Keratinocyte (primary cell): Measurements from ENCODE around the gene REXO1. TPM values are rescaled to one million over a fixed set of nuclear protein-coding genes. Genes with fewer than 3 reads are reported as not detected.

ENCODE experiments used
- DNase-seq: peaks from one replicate; pipeline ENCODE4 v3.0.0-alpha.2; 2011; ENCODE audit warnings: low read depth, missing footprints, low spot score
- FAIRE-seq: peaks from 2 replicates; lab custom pipeline; 2011; peaks lifted over from hg19 to GRCh38; lab: Jason Lieb, UNC
- H2AFZ ChIP-seq: 2 replicates; pipeline ENCODE4 v1.6.0; 2012; ENCODE audit warnings: low read length, control low read depth, inconsistent platforms; ENCODE audit not compliant: control insufficient read depth
- H3K27ac ChIP-seq: 2 replicates; pipeline ENCODE4 v1.5.1; 2011; ENCODE audit warnings: low read length; ENCODE audit not compliant: control insufficient read depth, insufficient read depth
- H3K27me3 ChIP-seq: 3 replicates; pipeline ENCODE4 v1.6.0; 2011; ENCODE audit warnings: low read length; ENCODE audit not compliant: control insufficient read depth, insufficient read depth; ENCODE audit errors: extremely low read depth
- H3K36me3 ChIP-seq, 2 experiments: 2 replicates in 1 of 2; 3 replicates in 1 of 2; pipeline ENCODE4 v1.5.1; 2011; ENCODE audit warnings: low read length in 2 of 2, mild to moderate bottlenecking in 1 of 2; ENCODE audit not compliant: control insufficient read depth in 2 of 2, insufficient read depth in 2 of 2; ENCODE audit errors: extremely low read depth in 1 of 2
- H3K4me1 ChIP-seq: 3 replicates; pipeline ENCODE4 v1.5.1; 2011; ENCODE audit warnings: low read length; ENCODE audit not compliant: control insufficient read depth, insufficient read depth; ENCODE audit errors: extremely low read depth
- H3K4me2 ChIP-seq: 3 replicates; pipeline ENCODE4 v1.6.0; 2011; ENCODE audit warnings: low read depth, low read length; ENCODE audit not compliant: control insufficient read depth, insufficient read depth; ENCODE audit errors: extremely low read depth
- H3K4me3 ChIP-seq, 3 experiments: fragments of 200-600 bp in 1 of 3; sonication (generic) in 1 of 3; 2 replicates in 2 of 3; 3 replicates in 1 of 3; pipeline ENCODE4 v1.5.1; 2011 to 2016; ENCODE audit warnings: low read length in 3 of 3, mild to moderate bottlenecking in 3 of 3, control low read depth in 2 of 3, inconsistent platforms in 1 of 3, low read depth in 1 of 3, mixed read lengths in 1 of 3, mixed run types in 1 of 3, moderate library complexity in 1 of 3; ENCODE audit not compliant: control insufficient read depth in 2 of 3, insufficient read depth in 2 of 3; ENCODE audit errors: extremely low read depth in 1 of 3
- H3K79me2 ChIP-seq: 2 replicates; pipeline ENCODE4 v1.6.0; 2012; ENCODE audit warnings: low read length; ENCODE audit not compliant: control insufficient read depth, insufficient read depth
- H3K9ac ChIP-seq: 3 replicates; pipeline ENCODE4 v1.6.0; 2011; ENCODE audit warnings: low read length; ENCODE audit not compliant: control insufficient read depth, insufficient read depth; ENCODE audit errors: extremely low read depth
- H3K9me1 ChIP-seq: 3 replicates; pipeline ENCODE4 v1.6.0; 2011; ENCODE audit warnings: low read length; ENCODE audit not compliant: control insufficient read depth, insufficient read depth; ENCODE audit errors: extremely low read depth
- H3K9me3 ChIP-seq: 2 replicates; pipeline ENCODE4 v1.5.1; 2012; ENCODE audit warnings: low read depth, low read length; ENCODE audit not compliant: control insufficient read depth
- H4K20me1 ChIP-seq: 3 replicates; pipeline ENCODE4 v1.6.0; 2011; ENCODE audit warnings: low read length; ENCODE audit not compliant: control insufficient read depth, insufficient read depth; ENCODE audit errors: extremely low read depth
- EZH2 ChIP-seq: IDR thresholded peaks from one replicate; pipeline ENCODE4 v1.6.1; 2012; ENCODE audit warnings: inconsistent platforms, mild to moderate bottlenecking, low read length, moderate library complexity
- dilution Hi-C: fragments of 300-500 bp; cut with MboI; formaldehyde crosslinking; loops from one replicate; pipeline ENCODE4 v1.7.0; 2020; ENCODE audit warnings: low sequenced_read_pairs; ENCODE audit not compliant: extremely low pct_ligation_motif_present
- polyA plus RNA-seq, 5 experiments: library from polyadenylated mRNA; depleted of rRNA in 3 of 5; stranded (reverse) in 3 of 5; stranded (forward) in 1 of 5; unstranded in 1 of 5; fragments of >200 nt; gene quantifications; 1 replicate in 1 of 5; 2 replicates in 3 of 5; 3 replicates in 1 of 5; pipeline versions ENCODE4 v1.2.1 to v1.2.3, GENCODE V29; 2011 to 2012; ENCODE audit warnings: missing spikeins in 2 of 5, low read depth in 1 of 5, low replicate concordance in 1 of 5
- TF ChIP-seq, protein P1 (sequence below), 3 experiments: IDR thresholded peaks in 1 of 3; conservative IDR thresholded peaks in 1 of 3; optimal IDR thresholded peaks in 1 of 3; 2 replicates in 2 of 3; 3 replicates in 1 of 3; pipeline versions ENCODE3 to v1.5.1; 2011; ENCODE audit warnings: low read length in 3 of 3, mild to moderate bottlenecking in 3 of 3, moderate library complexity in 2 of 3, control low read depth in 1 of 3, inconsistent platforms in 1 of 3; ENCODE audit not compliant: insufficient read depth in 2 of 3; ENCODE audit errors: extremely low read depth in 1 of 3

The REXO1 gene
- polyA plus RNA-seq, 1 donor (not counting 4 experiments of a cell fraction or from before 2014, with no cell fraction given), result 6.1 TPM

GRCh38 chr19:1816530-1817298, 31.6 kb downstream of the REXO1 start:
- Histone ChIP-seq H3K4me3 (no peak overlapping the region), H3K9me3 (no peaks in the 10 kb centered on the region), H4K20me1 (no peaks in the 10 kb centered on the region), H3K9ac (no peak overlapping the region), H3K79me2 (no peaks in the 10 kb centered on the region), H3K27ac (no peak overlapping the region), H3K4me2 (no peak overlapping the region), H3K9me1 (no peaks in the 10 kb centered on the region), H3K36me3 (peaks cover 17 to 26% of the 10 kb centered on the region in 2 experiments), H3K27me3 (no peaks in the 10 kb centered on the region), H2AFZ (no peak overlapping the region), H3K4me1 (peaks cover 6% of the 10 kb centered on the region)
- FAIRE-seq (no peak), DNase-seq (no peak)
- dilution Hi-C loops, result no loop called here
- no peak for TF ChIP-seq EZH2
- TF ChIP-seq, protein P1, sequence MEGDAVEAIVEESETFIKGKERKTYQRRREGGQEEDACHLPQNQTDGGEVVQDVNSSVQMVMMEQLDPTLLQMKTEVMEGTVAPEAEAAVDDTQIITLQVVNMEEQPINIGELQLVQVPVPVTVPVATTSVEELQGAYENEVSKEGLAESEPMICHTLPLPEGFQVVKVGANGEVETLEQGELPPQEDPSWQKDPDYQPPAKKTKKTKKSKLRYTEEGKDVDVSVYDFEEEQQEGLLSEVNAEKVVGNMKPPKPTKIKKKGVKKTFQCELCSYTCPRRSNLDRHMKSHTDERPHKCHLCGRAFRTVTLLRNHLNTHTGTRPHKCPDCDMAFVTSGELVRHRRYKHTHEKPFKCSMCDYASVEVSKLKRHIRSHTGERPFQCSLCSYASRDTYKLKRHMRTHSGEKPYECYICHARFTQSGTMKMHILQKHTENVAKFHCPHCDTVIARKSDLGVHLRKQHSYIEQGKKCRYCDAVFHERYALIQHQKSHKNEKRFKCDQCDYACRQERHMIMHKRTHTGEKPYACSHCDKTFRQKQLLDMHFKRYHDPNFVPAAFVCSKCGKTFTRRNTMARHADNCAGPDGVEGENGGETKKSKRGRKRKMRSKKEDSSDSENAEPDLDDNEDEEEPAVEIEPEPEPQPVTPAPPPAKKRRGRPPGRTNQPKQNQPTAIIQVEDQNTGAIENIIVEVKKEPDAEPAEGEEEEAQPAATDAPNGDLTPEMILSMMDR (optimal IDR thresholded peaks at IDR 0.05 in 1 of 3, IDR thresholded peaks at IDR 0.05 in 1 of 3, conservative IDR thresholded peaks at IDR 0.05 in 1 of 3; ENCODE audit: extremely low read depth in 1 of 3, insufficient read depth in 2 of 3, low read length in 3 of 3), result no peak

GRCh38 chr19:1815605-1816529, 32.4 kb downstream of the REXO1 start:
- H3K36me3 ChIP-seq, result peaks cover 17 to 23% of the 10 kb centered on the region in 2 experiments

More at GRCh38 chr19:1815605-1816529, 32.4 kb downstream of the REXO1 start:
- dilution Hi-C loops, result no loop called here
- Histone ChIP-seq H3K27me3 (no peaks in the 10 kb centered on the region), H3K4me3 (no peak overlapping the region), H3K9me3 (no peaks in the 10 kb centered on the region), H3K27ac (no peak overlapping the region), H4K20me1 (no peaks in the 10 kb centered on the region), H3K9me1 (no peaks in the 10 kb centered on the region), H2AFZ (no peak overlapping the region), H3K4me2 (no peak overlapping the region), H3K4me1 (peaks cover 11% of the 10 kb centered on the region), H3K9ac (no peak overlapping the region), H3K79me2 (no peaks in the 10 kb centered on the region)
- DNase-seq (no peak), FAIRE-seq (no peak)
- TF ChIP-seq, protein P1 (optimal IDR thresholded peaks at IDR 0.05 in 1 of 3, IDR thresholded peaks at IDR 0.05 in 1 of 3, conservative IDR thresholded peaks at IDR 0.05 in 1 of 3; ENCODE audit: extremely low read depth in 1 of 3, insufficient read depth in 2 of 3, low read length in 3 of 3), result no peak
- TF ChIP-seq EZH2, result no peak
